ENCODE data around the gene PHLDA2.
A peak's percentile ranks its signal among the peaks of the same experiment; 100 is the strongest.

PHLDA2 gene

DNA sequence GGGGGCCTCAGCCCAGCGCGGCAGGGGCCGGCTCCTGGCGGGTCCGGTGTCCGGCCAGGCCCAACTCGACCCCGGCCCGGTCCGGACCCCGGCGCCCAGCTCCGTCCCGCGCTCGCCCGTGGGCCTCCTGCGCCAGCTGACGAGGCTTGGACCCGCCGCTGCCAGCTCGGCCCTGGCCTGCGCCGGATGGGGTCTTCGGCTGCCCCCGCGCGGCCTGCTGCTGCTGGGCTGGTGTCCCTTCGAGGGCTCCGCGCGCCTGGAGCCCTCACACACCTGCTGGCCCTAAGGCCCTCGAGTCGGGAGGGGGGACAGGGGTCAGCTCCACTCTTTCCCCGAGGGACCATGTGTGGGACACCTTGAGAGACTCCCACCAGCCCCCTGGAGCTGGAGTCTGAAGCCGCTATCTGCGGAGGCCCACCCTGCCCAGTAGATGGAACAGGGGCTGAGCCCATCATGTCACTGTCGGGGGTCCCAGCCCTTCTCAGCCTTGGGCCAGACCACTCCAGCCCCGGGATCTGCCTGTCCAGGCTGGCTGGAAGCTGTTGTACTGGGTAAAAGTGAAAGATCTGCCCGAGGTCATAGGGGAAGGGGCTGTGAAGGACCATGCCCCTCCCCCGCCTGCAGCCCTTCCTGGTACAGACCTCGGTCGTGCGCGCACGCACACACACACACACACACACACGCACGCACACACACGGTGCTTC is 42.9 kb downstream of the PHLDA2 start:
- Histone ChIP-seq H3K9me2 (replicated peaks; ENCODE audit: control insufficient read depth, low read length) (no peaks in the 10 kb centered on the region), H3K4me3 (ENCODE audit: low read length) (no peak overlapping the region), H3K9me3 (ENCODE audit: control insufficient read depth, insufficient read depth, low read length) (no peaks in the 10 kb centered on the region), H3K79me2 (ENCODE audit: control insufficient read depth, low read length) (no peaks in the 10 kb centered on the region), H3K36me3 (ENCODE audit: control insufficient read depth, low read length) (no peaks in the 10 kb centered on the region), H3K27ac (ENCODE audit: low read depth, low read length) (no peak overlapping the region), H3K4me2 (ENCODE audit: low read length) (no peak overlapping the region), H3K27me3 (ENCODE audit: control insufficient read depth, low read length) (no peaks in the 10 kb centered on the region), H3F3A (ENCODE audit: control insufficient read depth, insufficient read depth) (no peaks in the 10 kb centered on the region; the same call in 1 of the 2 replicates), H4K20me1 (ENCODE audit: control insufficient read depth, insufficient read depth, low read depth, low read length) (no peaks in the 10 kb centered on the region), H3K4me1 (ENCODE audit: control insufficient read depth, low read length) (peaks cover 6% of the 10 kb centered on the region)
- TF ChIP-seq, protein P1, sequence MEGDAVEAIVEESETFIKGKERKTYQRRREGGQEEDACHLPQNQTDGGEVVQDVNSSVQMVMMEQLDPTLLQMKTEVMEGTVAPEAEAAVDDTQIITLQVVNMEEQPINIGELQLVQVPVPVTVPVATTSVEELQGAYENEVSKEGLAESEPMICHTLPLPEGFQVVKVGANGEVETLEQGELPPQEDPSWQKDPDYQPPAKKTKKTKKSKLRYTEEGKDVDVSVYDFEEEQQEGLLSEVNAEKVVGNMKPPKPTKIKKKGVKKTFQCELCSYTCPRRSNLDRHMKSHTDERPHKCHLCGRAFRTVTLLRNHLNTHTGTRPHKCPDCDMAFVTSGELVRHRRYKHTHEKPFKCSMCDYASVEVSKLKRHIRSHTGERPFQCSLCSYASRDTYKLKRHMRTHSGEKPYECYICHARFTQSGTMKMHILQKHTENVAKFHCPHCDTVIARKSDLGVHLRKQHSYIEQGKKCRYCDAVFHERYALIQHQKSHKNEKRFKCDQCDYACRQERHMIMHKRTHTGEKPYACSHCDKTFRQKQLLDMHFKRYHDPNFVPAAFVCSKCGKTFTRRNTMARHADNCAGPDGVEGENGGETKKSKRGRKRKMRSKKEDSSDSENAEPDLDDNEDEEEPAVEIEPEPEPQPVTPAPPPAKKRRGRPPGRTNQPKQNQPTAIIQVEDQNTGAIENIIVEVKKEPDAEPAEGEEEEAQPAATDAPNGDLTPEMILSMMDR (IDR thresholded peaks at IDR 0.05; ENCODE audit: low read depth, low read length, poor library complexity, severe bottlenecking) = no peak
- no peak for TF ChIP-seq EZH2phosphoT487 (IDR thresholded peaks at IDR 0.05; ENCODE audit: borderline replicate concordance, low read length)

DNA sequence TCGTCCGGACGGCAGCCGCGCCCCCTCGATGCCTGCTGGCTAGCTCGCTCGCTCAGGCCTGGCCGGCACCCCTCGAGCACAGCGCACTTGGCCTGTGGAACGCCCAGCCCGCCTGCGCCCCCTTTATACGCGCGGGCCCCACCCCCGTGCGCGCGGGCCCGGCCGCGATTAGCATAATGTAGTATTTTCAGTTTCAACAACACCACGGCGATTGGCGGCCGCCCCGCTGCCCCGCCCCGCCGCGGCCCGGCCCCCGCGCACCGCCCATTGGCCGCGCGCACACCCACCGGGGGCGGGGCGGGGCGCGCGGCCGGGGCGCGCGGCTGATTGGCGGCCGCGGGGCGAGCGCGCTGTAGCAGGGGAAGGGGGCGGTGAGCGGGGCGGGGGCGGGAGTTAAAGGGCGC is 43.5 kb downstream of the PHLDA2 start, which contains the start of gene CDKN1C:
TSS of gene CDKN1C (minus strand) at position 98 of the 404 bp plus-strand sequence. CDS start 319 bp downstream, outside the sequence.
- no peaks in the 10 kb centered on the region for H3K9me3 ChIP-seq (ENCODE audit: control insufficient read depth, insufficient read depth, low read length)
- no peaks in the 10 kb centered on the region for H4K20me1 ChIP-seq (ENCODE audit: control insufficient read depth, insufficient read depth, low read depth, low read length)
- no peaks in the 10 kb centered on the region for H3K27me3 ChIP-seq (ENCODE audit: control insufficient read depth, low read length)
- TF ChIP-seq, protein P1 (IDR thresholded peaks at IDR 0.05; ENCODE audit: low read depth, low read length, poor library complexity, severe bottlenecking) = no peak
- TF ChIP-seq EZH2phosphoT487 (IDR thresholded peaks at IDR 0.05; ENCODE audit: borderline replicate concordance, low read length) = no peak
- H3K4me2 ChIP-seq (ENCODE audit: low read length) = peak within 1 kb of the TSS; percentile 27; the same call in 1 of the 2 replicates
- no peaks in the 10 kb centered on the region for H3K36me3 ChIP-seq (ENCODE audit: control insufficient read depth, low read length)
- no peaks in the 10 kb centered on the region for H3K9me2 ChIP-seq (replicated peaks; ENCODE audit: control insufficient read depth, low read length)
- no peaks in the 10 kb centered on the region; the same call in 1 of the 2 replicates for H3F3A ChIP-seq (ENCODE audit: control insufficient read depth, insufficient read depth)
- peak within 1 kb of the TSS; percentile 11; the same call in 1 of the 2 replicates for H3K4me3 ChIP-seq (ENCODE audit: low read length)
- no peaks in the 10 kb centered on the region for H3K79me2 ChIP-seq (ENCODE audit: control insufficient read depth, low read length)
- no peaks in the 10 kb centered on the region; the same call in 1 of the 2 replicates for H3K4me1 ChIP-seq (ENCODE audit: control insufficient read depth, low read length)
- H3K27ac ChIP-seq (ENCODE audit: low read depth, low read length) = no peak within 1 kb of the TSS

DNA sequence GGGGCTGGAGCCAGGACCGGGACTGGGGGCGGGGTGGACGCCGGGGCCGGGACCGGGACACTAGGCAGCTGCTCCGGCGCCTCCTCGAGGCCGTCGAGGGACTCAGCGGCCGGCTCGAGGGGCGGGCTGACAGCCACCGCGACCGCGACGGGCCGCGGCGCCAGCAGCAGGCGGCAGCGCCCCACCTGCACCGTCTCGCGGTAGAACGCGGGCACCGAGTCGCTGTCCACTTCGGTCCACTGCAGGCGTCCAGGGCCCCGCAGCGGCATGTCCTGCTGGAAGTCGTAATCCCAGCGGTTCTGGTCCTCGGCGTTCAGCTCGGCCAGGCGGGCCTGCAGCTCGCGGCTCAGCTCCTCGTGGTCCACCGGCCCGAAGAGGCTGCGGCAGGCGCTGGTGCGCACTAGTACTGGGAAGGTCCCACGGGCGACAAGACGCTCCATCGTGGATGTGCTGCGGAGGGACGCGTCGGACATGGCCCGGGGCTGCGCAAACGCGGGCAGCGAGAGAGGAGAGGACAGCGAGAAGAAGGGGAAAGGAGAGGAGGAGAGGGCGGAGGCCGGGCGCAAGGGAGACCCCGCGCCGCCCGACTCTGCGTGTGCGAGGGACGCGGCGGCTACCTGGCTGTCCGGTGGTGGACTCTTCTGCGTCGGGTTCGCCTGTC is 44.1 kb downstream of the PHLDA2 start:
- Histone ChIP-seq H3K27me3 (ENCODE audit: control insufficient read depth, low read length) (no peaks in the 10 kb centered on the region), H3K9me3 (ENCODE audit: control insufficient read depth, insufficient read depth, low read length) (no peaks in the 10 kb centered on the region), H3K36me3 (ENCODE audit: control insufficient read depth, low read length) (no peaks in the 10 kb centered on the region), H3K4me1 (ENCODE audit: control insufficient read depth, low read length) (no peaks in the 10 kb centered on the region; the same call in 1 of the 2 replicates), H3K9me2 (replicated peaks; ENCODE audit: control insufficient read depth, low read length) (no peaks in the 10 kb centered on the region), H3F3A (ENCODE audit: control insufficient read depth, insufficient read depth) (no peaks in the 10 kb centered on the region; the same call in 1 of the 2 replicates), H4K20me1 (ENCODE audit: control insufficient read depth, insufficient read depth, low read depth, low read length) (no peaks in the 10 kb centered on the region), H3K4me2 (ENCODE audit: low read length) (peak overlapping the region; percentile 27; the same call in 1 of the 2 replicates), H3K27ac (ENCODE audit: low read depth, low read length) (no peak overlapping the region), H3K79me2 (ENCODE audit: control insufficient read depth, low read length) (no peaks in the 10 kb centered on the region), H3K4me3 (ENCODE audit: low read length) (peak overlapping the region; percentile 11; the same call in 1 of the 2 replicates)
- TF ChIP-seq, protein P1 (IDR thresholded peaks at IDR 0.05; ENCODE audit: low read depth, low read length, poor library complexity, severe bottlenecking) = no peak
- TF ChIP-seq EZH2phosphoT487 (IDR thresholded peaks at IDR 0.05; ENCODE audit: borderline replicate concordance, low read length) = no peak

All from DOHH2 (cell line).